Choroid plexus epithelial cell (primary cell): ENCODE measurements around the gene HHATL.

ENCODE experiments used
- DNase-seq: peaks from one replicate; pipeline ENCODE4 v3.0.0-alpha.2; 2010; ENCODE audit warnings: low read depth
- H3K4me3 ChIP-seq: 2 replicates; pipeline ENCODE4 v1.5.1; 2011; ENCODE audit warnings: low read depth, mild to moderate bottlenecking, control low read depth, low read length, moderate library complexity
- CTCF ChIP-seq: conservative IDR thresholded peaks from 2 replicates; pipeline ENCODE4 v1.5.1; 2011; ENCODE audit warnings: low read depth, mild to moderate bottlenecking, control low read depth, inconsistent platforms, low read length, moderate library complexity

HHATL gene

GRCh38 chr3:42720126-42720525, 17.5 kb upstream of the HHATL start:
- H3K4me3 ChIP-seq = no peak overlapping the region
- DNase-seq = no peak
- no peak for TF ChIP-seq CTCF

- DNase-seq = no peak
- TF ChIP-seq CTCF = no peak
- no peak overlapping the region for H3K4me3 ChIP-seq
Measured at GRCh38 chr3:42719002-42719401, 16.4 kb upstream of the HHATL start.

- no peak for TF ChIP-seq CTCF
- no peak overlapping the region for H3K4me3 ChIP-seq
- no peak for DNase-seq
Measured at GRCh38 chr3:42718338-42718737, 15.7 kb upstream of the HHATL start.

- H3K4me3 ChIP-seq = no peak overlapping the region
- no peak for DNase-seq
- TF ChIP-seq CTCF = no peak
Measured at GRCh38 chr3:42717306-42717705, 14.7 kb upstream of the HHATL start.

GRCh38 chr3:42714171-42714852, 11.7 kb upstream of the HHATL start:
- DNase-seq = no peak
- no peak overlapping the region for H3K4me3 ChIP-seq
- TF ChIP-seq CTCF = no peak

GRCh38 chr3:42713747-42714146, 11.1 kb upstream of the HHATL start:
- no peak for TF ChIP-seq CTCF
- DNase-seq = no peak

GRCh38 chr3:42712688-42713372, 10.2 kb upstream of the HHATL start:
- no peak for TF ChIP-seq CTCF
- no peak overlapping the region for H3K4me3 ChIP-seq
- no peak for DNase-seq

More at GRCh38 chr3:42713747-42714146, 11.1 kb upstream of the HHATL start:
- H3K4me3 ChIP-seq = no peak overlapping the region
